Motor neuron (in vitro differentiated cells): ENCODE results near the gene PGAP1. TPM values are rescaled to one million over a fixed set of nuclear protein-coding genes. Genes with fewer than 3 reads are reported as not detected.

Experiments
- ATAC-seq, 8 experiments: fragments of 200-7000 bp; cut with Tn5 transposase; replicated peaks in 6 of 8; 2 replicates each; pipeline ENCODE4 v1.8.0; 2021; ENCODE audit warnings: mild to moderate bottlenecking in 8 of 8, moderate library complexity in 8 of 8
- H3K27ac ChIP-seq, 2 donors: fragments of 250-450 bp; sonication (Bioruptor Pico); 2 replicates each; pipeline ENCODE4 v1.9.0; 2021; ENCODE audit warnings: antibody characterized with exemption in 2 of 2, mild to moderate bottlenecking in 2 of 2, moderate library complexity in 1 of 2
- H3K4me1 ChIP-seq, 2 donors: fragments of 250-450 bp; sonication (Bioruptor Pico); replicated peaks in 1 of 2; 2 replicates each; pipeline ENCODE4 v1.6.1; 2021; ENCODE audit warnings: antibody characterized with exemption in 2 of 2, mild to moderate bottlenecking in 2 of 2, moderate library complexity in 1 of 2
- H3K4me3 ChIP-seq, 5 donors: fragments of 250-450 bp; sonication (Bioruptor Pico); 2 replicates each; pipeline ENCODE4 v1.9.0; 2021; ENCODE audit warnings: antibody characterized with exemption in 5 of 5, mild to moderate bottlenecking in 5 of 5, moderate library complexity in 4 of 5
- WGBS, 10 experiments: fragments of 450-650 bp; shearing (Covaris generic); methylation state at CpG; one replicate each; pipeline ENCODE4 v1.0.0; 2022; 5-methylcytosine and 5-hydroxymethylcytosine counted together
- in situ Hi-C, 9 experiments: fragments of 400-800 bp; cut with MboI; loops; one replicate each; pipeline ENCODE4 v1.15.0; 2021; ENCODE audit warnings: low sequenced_read_pairs in 9 of 9, low pct_unique_long_range_greater_than_20kb in 2 of 9; ENCODE audit not compliant: unreplicated experiment in 9 of 9
- total RNA-seq, 8 experiments: library from RNA; unstranded; fragments of 300-600 nt; gene quantifications; 2 replicates each; pipeline versions ENCODE4 v1.2.3 to v1.2.4, GENCODE V29; 2022

The PGAP1 gene
- total RNA-seq, 8 experiments from 2014 or later, result 7.6 to 104 (median 41.6) TPM

- no peak overlapping the region for H3K4me3 ChIP-seq
- no peak overlapping the region for H3K27ac ChIP-seq
- no peak for ATAC-seq
- in situ Hi-C loops, result no loop called here
- peaks cover 0 to 10% of the 10 kb centered on the region in 2 donors for H3K4me1 ChIP-seq
Measured at GRCh38 chr2:196961889-196962288, 35.4 kb upstream of the PGAP1 start.

GRCh38 chr2:196959734-196960338, 33.3 kb upstream of the PGAP1 start:
- H3K4me1 ChIP-seq, result peaks cover 0 to 11% of the 10 kb centered on the region in 2 donors
- H3K27ac ChIP-seq, result no peak overlapping the region
- no peak overlapping the region for H3K4me3 ChIP-seq
- in situ Hi-C loops, result no loop called here
- ATAC-seq, result peak in 3 of 8 experiments; percentile 77 to 87 (median 79)
- 0 to 90% (median 67%) methylated on average over 1 to 3 of the region's 3 CpGs; no CpG with 5 or more reads in 1 of the 10 experiments for WGBS, 10 experiments

- in situ Hi-C loops, result no loop called here
- ATAC-seq, result peak in 2 of 8 experiments; percentile 2 to 9
- Histone ChIP-seq H3K27ac (no peak overlapping the region), H3K4me1 (peaks cover 0 to 11% of the 10 kb centered on the region in 2 donors), H3K4me3 (no peak overlapping the region)
- 0 to 100% (median 100%) methylated on average over 1 to 2 of the region's 2 CpGs; no CpG with 5 or more reads in 1 of the 10 experiments for WGBS, 10 experiments
Measured at GRCh38 chr2:196959281-196959680, 32.8 kb upstream of the PGAP1 start.

- H3K27ac ChIP-seq, result no peak overlapping the region
- H3K4me1 ChIP-seq, result peaks cover 0 to 11% of the 10 kb centered on the region in 2 donors
- in situ Hi-C loops, result no loop called here
- WGBS, 10 experiments, result 44 to 100% methylated on average over 1 of the region's 1 CpG; no CpG with 5 or more reads in 8 of the 10 experiments
- no peak overlapping the region for H3K4me3 ChIP-seq
- no peak for ATAC-seq
Measured at GRCh38 chr2:196957881-196958525, 31.5 kb upstream of the PGAP1 start.

- 40 to 100% (median 80%) methylated on average over 1 to 4 of the region's 5 CpGs; no CpG with 5 or more reads in 3 of the 10 experiments for WGBS, 10 experiments
- no peak for ATAC-seq
- Histone ChIP-seq H3K4me3 (no peak overlapping the region), H3K27ac (no peak overlapping the region), H3K4me1 (peaks cover 0 to 11% of the 10 kb centered on the region in 2 donors)
- in situ Hi-C loops, result no loop called here
Measured at GRCh38 chr2:196957442-196957841, 30.9 kb upstream of the PGAP1 start.

GRCh38 chr2:196956069-196956468, 29.6 kb upstream of the PGAP1 start:
- Histone ChIP-seq H3K4me3 (no peak overlapping the region), H3K27ac (no peak overlapping the region), H3K4me1 (peaks cover 0 to 11% of the 10 kb centered on the region in 2 donors)
- 24 to 100% (median 51%) methylated on average over 1 to 6 of the region's 6 CpGs for WGBS, 10 experiments
- in situ Hi-C loops, result no loop called here
- peak in 1 of 8 experiments; percentile 19 for ATAC-seq

GRCh38 chr2:196955036-196955435, 28.5 kb upstream of the PGAP1 start:
- no peak overlapping the region for H3K4me3 ChIP-seq
- in situ Hi-C loops, result no loop called here
- 43 to 100% (median 80%) methylated on average over 1 to 3 of the region's 3 CpGs for WGBS, 10 experiments
- no peak overlapping the region for H3K27ac ChIP-seq
- H3K4me1 ChIP-seq, result peaks cover 0 to 11% of the 10 kb centered on the region in 2 donors
- ATAC-seq, result peak in 3 of 8 experiments; percentile 3 to 45 (median 21)

- H3K27ac ChIP-seq, result no peak overlapping the region
- no peak overlapping the region for H3K4me3 ChIP-seq
- H3K4me1 ChIP-seq, result peaks cover 0 to 11% of the 10 kb centered on the region in 2 donors
- WGBS, 10 experiments, result 71 to 100% (median 83%) methylated on average over 1 to 5 of the region's 5 CpGs; no CpG with 5 or more reads in 1 of the 10 experiments
- in situ Hi-C loops, result no loop called here
- peak in 1 of 8 experiments; percentile 39 for ATAC-seq
Measured at GRCh38 chr2:196954001-196954400, 27.5 kb upstream of the PGAP1 start.

- in situ Hi-C loops, result no loop called here
- WGBS, 10 experiments, result 82 to 100% (median 91%) methylated on average over 1 to 2 of the region's 2 CpGs; no CpG with 5 or more reads in 4 of the 10 experiments
- Histone ChIP-seq H3K27ac (no peak overlapping the region), H3K4me3 (no peak overlapping the region), H3K4me1 (peaks cover 0 to 11% of the 10 kb centered on the region in 2 donors)
- no peak for ATAC-seq
Measured at GRCh38 chr2:196952936-196953335, 26.4 kb upstream of the PGAP1 start.

GRCh38 chr2:196951973-196952372, 25.5 kb upstream of the PGAP1 start:
- Histone ChIP-seq H3K4me3 (no peak overlapping the region), H3K4me1 (peaks cover 0 to 11% of the 10 kb centered on the region in 2 donors), H3K27ac (no peak overlapping the region)
- peak in 1 of 8 experiments; percentile 32 for ATAC-seq
- whole genome bisulfite sequencing, 10 experiments, result 20 to 79% (median 50%) methylated on average over 1 to 2 of the region's 2 CpGs; no CpG with 5 or more reads in 5 of the 10 experiments
- in situ Hi-C loops, result no loop called here

GRCh38 chr2:196949116-196949515, 22.6 kb upstream of the PGAP1 start:
- WGBS, 10 experiments, result 67 to 100% (median 100%) methylated on average over 1 to 4 of the region's 5 CpGs; no CpG with 5 or more reads in 3 of the 10 experiments
- in situ Hi-C loops, result no loop called here
- H3K4me1 ChIP-seq, result no peaks in the 10 kb centered on the region

GRCh38 chr2:196944570-196944969, 18.1 kb upstream of the PGAP1 start:
- ATAC-seq, result peak in 4 of 8 experiments; percentile 26 to 89 (median 58)
- in situ Hi-C loops, result no loop called here
- no peak overlapping the region for H3K4me3 ChIP-seq
- whole genome bisulfite sequencing, 10 experiments, result 18 to 86% (median 59%) methylated on average over 1 to 4 of the region's 4 CpGs; no CpG with 5 or more reads in 2 of the 10 experiments
- no peak overlapping the region for H3K27ac ChIP-seq
- H3K4me1 ChIP-seq, result no peaks in the 10 kb centered on the region

More at GRCh38 chr2:196949116-196949515, 22.6 kb upstream of the PGAP1 start:
- H3K4me3 ChIP-seq, result no peak overlapping the region
- ATAC-seq, result peak in 1 of 8 experiments; percentile 46
- no peak overlapping the region for H3K27ac ChIP-seq

- Histone ChIP-seq H3K4me3 (no peak overlapping the region), H3K4me1 (no peaks in the 10 kb centered on the region), H3K27ac (no peak overlapping the region)
- ATAC-seq, result peak in 1 of 8 experiments; percentile 27
- WGBS, 10 experiments, result 56 to 100% (median 80%) methylated on average over 1 to 4 of the region's 4 CpGs
- in situ Hi-C loops, result no loop called here
Measured at GRCh38 chr2:196941398-196942078, 15.0 kb upstream of the PGAP1 start.
